ENCODE measurements around the gene NEB. TPM values are rescaled to one million over a fixed set of nuclear protein-coding genes. Genes with fewer than 3 reads are reported as not detected.
"Not testable (repeated sequence)": the region's sequence is repeated elsewhere in the genome, so short reads cannot be mapped to it uniquely, and the experiment has no call there.

Gene NEB
- total RNA-seq, 1 donor, result under 0.01 TPM

DNA sequence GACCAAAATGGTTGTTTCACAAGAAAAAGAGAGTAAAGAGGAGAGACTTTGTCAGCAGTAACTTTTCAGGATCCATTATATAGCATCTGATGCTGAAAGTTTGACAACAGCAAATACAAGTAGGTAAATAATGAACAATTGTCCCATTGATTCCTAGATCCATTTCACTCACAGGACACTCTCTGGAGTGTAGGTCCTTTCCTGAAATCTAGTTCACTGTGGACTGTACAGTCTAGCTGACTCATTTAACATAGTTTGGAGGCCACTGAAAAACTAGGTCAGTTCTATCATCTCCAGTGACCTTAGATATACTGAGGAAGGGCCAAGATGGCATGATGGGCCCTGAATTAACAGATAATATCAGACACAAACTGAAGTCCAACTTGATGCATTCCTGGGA is 19.3 kb upstream of the NEB start:
- no peak for DNase-seq (ENCODE audit: low read depth)
- TF ChIP-seq, protein P1, sequence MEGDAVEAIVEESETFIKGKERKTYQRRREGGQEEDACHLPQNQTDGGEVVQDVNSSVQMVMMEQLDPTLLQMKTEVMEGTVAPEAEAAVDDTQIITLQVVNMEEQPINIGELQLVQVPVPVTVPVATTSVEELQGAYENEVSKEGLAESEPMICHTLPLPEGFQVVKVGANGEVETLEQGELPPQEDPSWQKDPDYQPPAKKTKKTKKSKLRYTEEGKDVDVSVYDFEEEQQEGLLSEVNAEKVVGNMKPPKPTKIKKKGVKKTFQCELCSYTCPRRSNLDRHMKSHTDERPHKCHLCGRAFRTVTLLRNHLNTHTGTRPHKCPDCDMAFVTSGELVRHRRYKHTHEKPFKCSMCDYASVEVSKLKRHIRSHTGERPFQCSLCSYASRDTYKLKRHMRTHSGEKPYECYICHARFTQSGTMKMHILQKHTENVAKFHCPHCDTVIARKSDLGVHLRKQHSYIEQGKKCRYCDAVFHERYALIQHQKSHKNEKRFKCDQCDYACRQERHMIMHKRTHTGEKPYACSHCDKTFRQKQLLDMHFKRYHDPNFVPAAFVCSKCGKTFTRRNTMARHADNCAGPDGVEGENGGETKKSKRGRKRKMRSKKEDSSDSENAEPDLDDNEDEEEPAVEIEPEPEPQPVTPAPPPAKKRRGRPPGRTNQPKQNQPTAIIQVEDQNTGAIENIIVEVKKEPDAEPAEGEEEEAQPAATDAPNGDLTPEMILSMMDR (IDR thresholded peaks at IDR 0.05; ENCODE audit: insufficient read depth, low read depth, low read length), result no peak
- H3K4me3 ChIP-seq (ENCODE audit: low read depth, low read length), result no peak overlapping the region

DNA sequence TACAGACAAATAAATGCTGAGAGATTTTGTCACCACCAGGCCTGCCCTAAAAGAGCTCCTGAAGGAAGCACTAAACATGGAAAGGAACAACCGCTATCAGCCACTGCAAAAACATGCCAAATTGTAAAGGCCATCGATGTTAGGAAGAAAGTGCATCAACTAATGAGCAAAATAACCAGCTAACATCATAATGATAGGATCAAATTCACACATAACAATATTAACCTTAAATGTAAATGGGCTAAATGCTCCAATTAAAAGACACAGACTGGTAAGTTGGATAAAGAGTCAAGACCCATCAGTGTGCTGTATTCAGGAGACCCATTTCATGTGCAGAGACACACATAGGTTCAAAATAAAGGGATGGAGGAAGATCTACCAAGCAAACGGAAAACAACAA is 11.0 kb upstream of the NEB start:
- not testable (repeated sequence) for H3K4me3 ChIP-seq (ENCODE audit: low read depth, low read length); DNase-seq (ENCODE audit: low read depth)

GRCh38 chr2:151730262-151730975 is 3.9 kb downstream of the NEB start:
- H3K4me3 ChIP-seq (ENCODE audit: low read depth, low read length), result no peak overlapping the region
- peak; percentile 8 for DNase-seq (ENCODE audit: low read depth)
- TF ChIP-seq, protein P1 (IDR thresholded peaks at IDR 0.05; ENCODE audit: insufficient read depth, low read depth, low read length), result no peak

- H3K4me3 ChIP-seq (ENCODE audit: low read depth, low read length), result no peak overlapping the region
- TF ChIP-seq, protein P1 (IDR thresholded peaks at IDR 0.05; ENCODE audit: insufficient read depth, low read depth, low read length), result no peak
- DNase-seq (ENCODE audit: low read depth), result no peak
Measured at GRCh38 chr2:151729837-151730236, 4.4 kb downstream of the NEB start.

- TF ChIP-seq, protein P1 (IDR thresholded peaks at IDR 0.05; ENCODE audit: insufficient read depth, low read depth, low read length), result no peak
Measured at GRCh38 chr2:151729415-151729811, 4.9 kb downstream of the NEB start.

DNA sequence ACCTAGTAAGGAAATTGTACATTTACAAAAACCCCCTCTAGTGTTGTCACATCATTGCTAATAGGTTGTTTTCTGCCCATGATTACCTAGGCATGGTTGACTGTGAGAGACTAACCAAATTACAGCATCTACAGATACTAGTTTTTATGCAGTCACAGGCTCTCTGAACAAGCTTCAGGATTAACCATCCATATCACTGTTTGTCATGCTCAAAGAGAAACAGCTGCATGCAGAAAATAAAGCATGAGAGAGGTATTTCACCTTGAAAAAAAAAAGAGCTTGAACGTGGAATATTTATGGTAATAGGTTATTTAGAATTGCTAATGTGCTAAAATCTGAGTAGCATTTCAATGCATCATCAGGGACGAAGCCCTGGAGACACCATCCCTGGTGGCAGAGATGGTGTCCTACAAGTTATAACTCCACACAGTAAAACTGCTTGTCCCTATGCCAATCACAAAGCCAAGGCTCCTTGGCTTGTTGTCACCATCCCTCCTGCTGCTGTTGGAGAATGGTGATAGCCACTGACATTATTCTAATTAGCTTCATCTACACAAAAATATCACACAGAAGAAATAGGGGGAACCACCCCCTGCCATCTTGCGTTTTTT is 5.4 kb downstream of the NEB start:
- TF ChIP-seq, protein P1 (IDR thresholded peaks at IDR 0.05; ENCODE audit: insufficient read depth, low read depth, low read length), result no peak
- DNase-seq (ENCODE audit: low read depth), result no peak
- H3K4me3 ChIP-seq (ENCODE audit: low read depth, low read length), result no peak overlapping the region

More at GRCh38 chr2:151729415-151729811, 4.9 kb downstream of the NEB start:
- no peak for DNase-seq (ENCODE audit: low read depth)
- no peak overlapping the region for H3K4me3 ChIP-seq (ENCODE audit: low read depth, low read length)

- DNase-seq (ENCODE audit: low read depth), result no peak
- H3K4me3 ChIP-seq (ENCODE audit: low read depth, low read length), result no peak overlapping the region
- TF ChIP-seq, protein P1 (IDR thresholded peaks at IDR 0.05; ENCODE audit: insufficient read depth, low read depth, low read length), result no peak
Measured at GRCh38 chr2:151727593-151728552, 6.4 kb downstream of the NEB start.

All from fibroblast of villous mesenchyme (primary cell).